HG03558 (cell line): ENCODE data around the gene NOTUM.
"Not testable (repeated sequence)": the region's sequence is repeated elsewhere in the genome, so short reads cannot be mapped to it uniquely, and the experiment has no call there.

Experiments
- ATAC-seq: cut with Tn5 transposase; IDR thresholded peaks from one replicate; pipeline ENCODE4 v1.9.1; 2021; ENCODE audit warnings: moderate number of reproducible peaks; ENCODE audit not compliant: unreplicated experiment; ENCODE audit errors: extremely low read depth

The NOTUM gene

DNA sequence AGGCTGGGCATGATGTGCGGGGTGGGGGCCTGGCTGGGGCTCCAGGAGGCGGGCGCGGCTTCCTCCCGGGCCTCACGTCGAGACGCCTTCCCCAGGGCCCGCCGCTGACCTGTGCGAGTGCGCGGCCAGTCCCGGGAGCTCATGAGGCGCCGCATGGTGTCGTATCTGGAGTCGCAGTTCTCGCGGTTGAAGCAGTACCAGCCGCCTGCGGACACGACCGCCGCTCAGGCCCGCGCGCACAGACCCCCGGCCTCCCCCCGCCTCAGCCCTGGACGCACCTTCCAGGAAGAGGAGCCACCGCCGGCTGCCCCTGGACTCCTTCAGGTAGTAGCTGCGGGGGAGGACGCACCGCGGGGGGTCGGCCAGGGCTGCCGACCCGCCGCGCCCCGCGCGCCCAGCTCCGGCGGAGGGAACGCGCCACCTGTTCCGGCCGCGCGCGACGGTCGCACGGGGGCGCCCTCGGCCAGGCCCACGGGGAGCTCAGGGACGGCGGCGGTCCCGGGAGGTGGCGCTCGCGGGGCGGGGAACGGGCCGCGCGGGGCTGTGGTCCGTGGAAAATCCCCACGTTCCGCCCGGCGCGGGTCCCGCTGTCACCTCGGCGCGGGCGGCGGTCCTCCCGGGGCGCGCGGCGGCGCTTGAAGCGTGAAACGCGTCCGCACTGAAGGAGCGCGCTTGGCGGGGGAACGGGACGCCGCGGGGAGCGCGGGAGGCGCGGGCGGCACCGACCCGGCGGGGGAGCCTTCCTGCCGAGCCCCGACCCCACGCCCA is 1.4 kb downstream of the NOTUM start:
- no peak for ATAC-seq

DNA sequence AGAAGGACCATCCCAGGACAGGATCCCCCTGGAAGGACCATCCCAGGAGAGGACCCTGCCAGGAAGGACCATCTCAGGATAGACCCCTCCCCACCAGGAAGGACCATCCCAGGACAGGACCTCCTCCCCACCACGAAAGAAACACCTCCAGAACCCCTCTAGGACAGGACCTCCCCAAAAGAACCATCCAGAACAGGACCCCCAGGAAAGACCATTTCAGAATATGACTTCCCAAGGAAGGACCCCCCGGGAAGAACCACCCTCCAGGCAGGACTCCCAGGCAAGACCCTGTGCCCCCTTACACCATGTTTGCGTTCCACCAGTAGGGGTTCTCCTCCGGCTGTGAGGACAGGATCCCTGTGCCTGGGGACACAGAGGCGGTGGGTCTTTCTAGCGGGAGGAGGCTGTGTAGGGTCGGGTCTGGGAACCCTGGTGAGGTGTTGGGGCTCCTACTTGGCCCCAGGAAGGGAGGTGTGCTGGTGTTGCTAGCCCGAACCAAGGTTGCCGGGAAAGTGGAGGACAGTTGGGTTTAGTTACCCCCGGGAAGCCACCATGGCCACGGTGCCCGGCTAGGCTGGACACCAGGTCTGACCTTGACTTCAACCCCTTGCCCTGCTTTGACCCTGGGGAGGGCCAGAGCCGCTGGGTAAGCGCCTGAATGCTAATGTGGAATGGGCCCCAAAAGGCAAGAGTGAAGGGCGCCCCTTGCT is 2.2 kb downstream of the NOTUM start:
- ATAC-seq, result no peak

DNA sequence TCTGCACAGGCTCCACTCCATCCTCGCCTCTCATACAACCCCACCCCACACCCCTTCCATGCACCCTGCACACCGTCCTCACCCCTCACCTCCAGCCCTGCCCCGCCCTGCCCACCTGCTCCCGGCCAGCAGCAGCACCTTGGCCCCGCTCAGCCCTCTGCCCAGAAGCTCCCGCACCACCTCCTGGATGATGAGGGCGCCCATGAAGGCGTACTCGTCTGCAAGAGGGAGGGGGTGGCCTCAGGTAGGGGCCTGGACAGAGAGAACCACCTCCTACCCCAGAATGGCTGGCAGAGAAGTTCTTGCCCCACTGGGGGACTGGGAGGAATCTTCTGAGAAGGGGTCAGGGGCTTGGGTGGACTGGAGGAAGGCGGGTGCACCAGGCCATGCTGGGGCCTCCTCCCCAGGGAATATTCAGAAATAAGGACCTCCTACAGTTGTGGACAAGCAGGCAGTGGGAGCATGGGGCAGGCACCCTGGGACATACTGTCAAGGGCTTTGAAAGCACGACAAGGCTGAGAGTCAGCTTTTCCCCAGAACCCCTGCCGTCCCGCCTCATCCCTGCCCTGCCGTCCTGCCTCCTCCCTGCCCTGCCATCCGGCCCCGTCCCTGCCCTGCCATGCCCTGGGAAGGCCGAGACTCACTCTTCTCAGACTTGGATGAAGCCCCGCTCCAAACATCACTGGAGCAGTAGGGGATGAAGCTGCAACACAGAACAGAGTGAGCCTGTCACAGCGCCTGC is 3.1 kb downstream of the NOTUM start:
- ATAC-seq, result no peak

GRCh38 chr17:81956607-81957589 is 4.1 kb downstream of the NOTUM start:
- no peak for ATAC-seq

DNA sequence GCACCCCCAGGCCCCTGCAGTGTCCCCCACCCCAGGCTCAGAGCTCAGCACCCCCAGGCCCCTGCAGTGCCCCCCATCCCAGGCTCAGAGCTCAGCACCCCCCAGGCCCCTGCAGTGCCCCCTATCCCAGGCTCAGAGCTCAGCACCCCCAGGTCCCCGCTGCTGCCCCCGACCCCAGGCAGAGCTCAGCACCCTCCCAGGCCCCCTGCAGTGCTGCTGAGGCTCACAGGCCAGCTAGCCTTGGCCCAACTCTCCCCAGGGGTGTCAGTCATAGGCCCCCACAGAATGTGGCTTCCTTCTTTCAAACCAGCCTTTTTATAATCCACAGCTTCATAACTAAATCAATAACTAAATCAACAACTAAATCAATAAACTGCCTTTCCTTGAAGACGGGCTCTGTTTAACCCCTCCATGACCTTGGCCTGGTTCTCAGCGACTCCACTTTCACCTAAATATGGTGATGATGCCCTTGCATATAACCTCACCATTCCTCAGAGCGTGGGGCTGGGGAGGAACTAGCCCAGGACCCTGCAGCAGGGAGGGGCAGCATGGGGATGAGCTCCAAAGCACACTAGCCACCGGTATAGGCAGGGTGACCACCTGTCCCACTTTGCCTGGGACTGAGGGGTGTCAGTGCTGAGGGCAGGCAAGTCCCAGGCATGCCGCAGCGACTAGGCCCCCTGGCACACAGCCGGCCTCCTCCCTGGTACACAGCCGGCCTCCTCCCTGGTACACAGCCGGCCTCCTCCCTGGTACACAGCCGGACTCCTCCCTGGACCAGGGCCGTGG is 5.0 kb downstream of the NOTUM start:
- no peak for ATAC-seq

- ATAC-seq, result no peak
These were observed 5.8 kb downstream of the NOTUM start for GRCh38 chr17:81955058-81955681.

DNA sequence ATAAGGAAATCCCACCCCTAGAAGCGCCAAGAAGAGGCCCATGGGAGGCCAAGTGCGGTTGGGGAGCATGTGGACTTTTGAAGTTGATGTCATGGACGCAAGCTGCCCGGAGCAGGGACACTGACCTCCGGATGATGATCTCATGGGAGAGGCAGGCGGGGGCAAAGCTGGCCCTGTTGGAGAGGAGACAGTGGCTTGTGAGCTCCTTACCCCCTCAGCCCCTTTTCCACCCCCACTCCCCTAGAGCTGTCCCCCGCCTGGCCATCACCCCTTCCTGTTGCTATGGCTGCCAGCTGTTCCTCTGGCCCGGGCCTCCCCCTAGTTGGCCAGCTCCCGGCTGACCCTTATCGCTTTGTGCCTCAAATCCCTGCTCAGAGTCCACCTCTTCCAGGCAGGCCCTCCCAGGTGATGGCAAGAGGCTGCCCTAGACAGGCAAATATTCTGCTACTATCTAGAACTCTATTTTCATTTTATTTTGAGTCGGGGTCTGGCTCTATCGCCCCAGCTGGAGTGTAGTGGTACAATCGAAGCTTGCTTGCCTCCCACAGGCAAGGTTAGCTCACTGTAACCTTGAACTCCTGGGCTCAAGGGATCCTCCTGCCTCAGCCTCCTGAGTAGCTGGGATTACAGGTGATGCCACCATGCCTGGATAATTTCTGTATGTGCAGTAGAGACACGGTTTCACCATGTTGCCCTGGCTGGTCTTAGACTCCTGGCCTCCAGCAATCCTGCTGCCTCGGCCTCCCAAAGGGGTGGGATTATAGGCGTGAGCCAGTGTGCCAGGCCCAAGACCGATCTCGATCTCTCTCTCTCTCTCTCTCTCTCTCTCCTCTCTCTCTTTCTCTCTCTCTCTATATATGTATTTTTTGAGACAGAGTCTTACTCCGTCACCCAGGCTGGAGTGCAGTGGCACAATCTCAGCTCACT is 6.6 kb downstream of the NOTUM start:
- ATAC-seq, result no peak

DNA sequence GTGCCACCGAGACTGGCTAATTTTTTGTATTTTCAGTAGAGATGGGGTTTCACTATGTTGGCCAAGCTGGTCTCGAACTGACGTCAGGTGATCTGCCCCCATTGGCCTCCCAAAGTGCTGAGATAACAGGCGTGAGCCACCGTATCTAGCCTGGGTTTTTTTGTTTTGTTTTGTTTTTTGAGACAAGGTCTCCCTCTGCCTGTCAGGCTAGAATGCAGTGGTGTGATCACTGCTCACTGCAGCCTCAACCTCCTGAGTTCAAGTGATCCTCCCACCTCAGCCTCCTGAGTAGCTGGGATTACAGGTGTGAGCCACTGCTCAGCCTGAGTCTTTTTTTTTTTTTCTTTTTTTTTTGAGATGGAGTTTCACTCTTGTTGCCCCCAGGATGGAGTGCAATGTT is 7.5 kb downstream of the NOTUM start:
- ATAC-seq, result not testable (repeated sequence)

GRCh38 chr17:81952792-81953228 is 8.2 kb downstream of the NOTUM start:
- ATAC-seq, result no peak

DNA sequence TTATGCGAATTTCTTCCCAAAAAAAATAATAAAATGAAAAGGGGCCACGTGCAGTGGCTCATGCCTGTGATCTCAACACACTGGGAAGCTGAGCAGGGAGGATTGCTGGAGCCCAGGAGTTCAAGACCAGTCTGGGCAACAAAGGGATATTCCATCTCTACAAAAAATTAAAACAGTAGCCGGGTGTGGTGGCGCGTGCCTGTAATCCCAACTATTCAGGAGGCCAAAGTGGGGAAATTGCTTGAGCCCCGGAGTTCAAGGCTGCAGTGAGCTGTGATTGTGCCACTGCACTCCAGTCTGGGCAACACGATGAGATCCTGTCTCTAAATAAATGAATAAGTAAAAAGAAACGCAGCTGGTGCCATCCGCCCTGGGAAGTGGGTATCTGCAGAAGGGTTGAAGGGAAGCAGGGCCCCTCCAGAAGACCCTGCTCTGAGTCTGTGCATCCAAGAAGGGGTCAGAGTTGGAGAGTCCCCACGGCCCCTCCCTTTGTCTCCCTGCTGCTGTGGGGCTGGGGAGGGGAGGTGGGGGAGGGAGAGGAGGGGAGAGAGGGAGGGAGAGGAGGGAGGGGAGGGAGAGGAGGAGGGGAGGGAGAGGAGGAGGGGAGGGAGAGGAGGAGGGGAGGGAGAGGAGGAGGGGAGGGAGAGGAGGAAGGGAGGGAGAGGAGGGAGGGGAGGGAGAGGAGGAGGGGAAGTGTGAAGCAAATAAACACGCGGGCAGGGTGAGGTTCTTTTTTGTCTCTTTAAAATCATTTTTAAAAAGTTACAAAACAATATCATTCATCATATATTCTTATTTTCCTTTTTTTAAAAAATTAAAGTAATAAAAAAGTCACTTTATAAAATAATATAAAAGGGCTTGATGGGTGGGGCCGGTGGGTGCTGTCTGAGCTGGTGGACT is 9.0 kb downstream of the NOTUM start:
- ATAC-seq, result no peak

DNA sequence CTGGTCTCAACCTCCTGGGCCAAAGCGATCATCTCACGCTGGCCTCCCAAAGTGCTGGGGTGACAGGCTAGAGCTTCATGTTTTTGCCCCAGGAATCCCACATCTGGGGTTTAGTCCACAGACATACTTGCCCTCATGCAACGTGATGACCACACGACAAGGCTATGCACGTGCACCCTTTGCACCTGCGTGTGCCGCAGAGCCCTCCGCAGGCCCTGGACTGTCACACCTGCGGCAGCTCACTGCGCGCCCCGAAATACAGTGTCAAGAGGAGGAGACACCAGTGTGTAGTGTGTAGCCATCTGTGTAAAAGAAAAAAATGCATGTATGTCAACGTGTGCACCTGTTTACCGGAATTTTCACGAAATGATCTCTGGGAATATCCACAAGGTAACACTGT is 10.5 kb downstream of the NOTUM start:
- ATAC-seq, result no peak

GRCh38 chr17:81948635-81949378 is 12.2 kb downstream of the NOTUM start:
- ATAC-seq, result no peak

DNA sequence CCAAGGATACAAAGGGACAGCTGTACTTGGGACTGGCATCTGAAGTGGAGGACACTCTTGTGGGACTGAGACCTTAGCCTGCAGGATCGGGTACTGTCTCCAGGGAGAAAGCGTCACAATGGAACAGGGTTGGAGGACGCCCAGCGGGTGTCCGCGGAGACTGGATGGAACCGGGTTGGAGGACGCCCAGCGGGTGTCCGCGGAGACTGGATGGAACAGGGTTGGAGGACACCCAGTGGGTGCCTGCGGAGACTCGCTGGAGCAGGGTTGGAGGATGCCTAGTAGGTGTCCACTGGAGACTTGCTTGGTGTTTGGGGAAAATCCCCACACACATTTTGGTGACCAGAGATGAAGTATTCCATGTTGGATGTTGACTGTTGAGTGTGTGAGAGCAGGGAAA is 13.8 kb downstream of the NOTUM start, which contains the start of gene MYADML2:
Gene MYADML2 (minus strand): TSS at position 45 of the 400 bp plus-strand sequence. CDS start 5,492 bp downstream, outside the sequence.
- no peak for ATAC-seq

GRCh38 chr17:81944858-81945257 is 16.1 kb downstream of the NOTUM start:
- ATAC-seq, result no peak

DNA sequence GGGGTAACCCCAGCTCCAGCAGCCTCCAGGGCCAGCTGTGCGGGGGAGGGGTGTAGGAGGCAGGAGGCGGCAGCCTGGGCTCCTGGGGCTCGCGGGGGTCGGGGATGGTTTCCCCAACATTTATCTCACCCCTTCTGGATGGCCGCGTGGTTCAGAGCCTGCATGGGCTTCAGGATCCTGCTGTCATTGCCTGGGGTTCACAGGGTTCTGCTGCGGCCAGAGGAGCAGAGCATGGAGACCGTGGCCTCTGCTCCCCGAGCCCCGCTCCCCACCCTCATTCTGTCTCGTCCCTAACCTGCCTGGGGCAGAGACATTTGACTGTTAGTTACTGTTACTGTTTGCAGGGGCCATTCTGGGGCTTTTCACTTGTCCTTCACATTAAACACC is 18.8 kb downstream of the NOTUM start:
- ATAC-seq, result no peak
